ENCODE results near the gene PKD2L1. TPM values are rescaled to one million over a fixed set of nuclear protein-coding genes. Genes with fewer than 3 reads are reported as not detected.

PKD2L1 gene
- total RNA-seq, 1 experiment from 2014 or later = not detected

- DNase-seq (ENCODE audit: low read depth) = no peak
These were observed 26.3 kb upstream of the PKD2L1 start for GRCh38 chr10:100356067-100357017.

GRCh38 chr10:100355086-100355485, 25.1 kb upstream of the PKD2L1 start:
- DNase-seq (ENCODE audit: low read depth) = no peak

GRCh38 chr10:100353770-100354485, 23.9 kb upstream of the PKD2L1 start:
- DNase-seq (ENCODE audit: low read depth) = no peak

GRCh38 chr10:100350914-100351485, 21.0 kb upstream of the PKD2L1 start:
- DNase-seq (ENCODE audit: low read depth) = no peak

GRCh38 chr10:100349672-100350071, 19.6 kb upstream of the PKD2L1 start:
- DNase-seq (ENCODE audit: low read depth) = no peak

GRCh38 chr10:100349087-100349486, 19.1 kb upstream of the PKD2L1 start:
- DNase-seq (ENCODE audit: low read depth) = no peak

GRCh38 chr10:100348389-100348927, 18.4 kb upstream of the PKD2L1 start:
- DNase-seq (ENCODE audit: low read depth) = no peak

GRCh38 chr10:100347568-100348195, 17.7 kb upstream of the PKD2L1 start:
- DNase-seq (ENCODE audit: low read depth) = no peak

- peak; percentile 89 for DNase-seq (ENCODE audit: low read depth)
These were observed 16.9 kb upstream of the PKD2L1 start, which contains the start of gene SCD for GRCh38 chr10:100346765-100347567. Gene SCD (plus strand): TSS chr10:100347233. CDS start chr10:100347505, 272 bp downstream.

- DNase-seq (ENCODE audit: low read depth) = peak; percentile 44
These were observed 16.3 kb upstream of the PKD2L1 start for GRCh38 chr10:100346351-100346764.

- DNase-seq (ENCODE audit: low read depth) = peak; percentile 49
These were observed 15.7 kb upstream of the PKD2L1 start for GRCh38 chr10:100345570-100346330.

GRCh38 chr10:100344241-100344788, 14.3 kb upstream of the PKD2L1 start:
- no peak for DNase-seq (ENCODE audit: low read depth)

GRCh38 chr10:100342627-100342972, 12.6 kb upstream of the PKD2L1 start:
- no peak for DNase-seq (ENCODE audit: low read depth)

GRCh38 chr10:100341953-100342626, 12.1 kb upstream of the PKD2L1 start:
- DNase-seq (ENCODE audit: low read depth) = peak; percentile 50

- peak; percentile 37 for DNase-seq (ENCODE audit: low read depth)
These were observed 11.2 kb upstream of the PKD2L1 start for GRCh38 chr10:100340948-100341847.

- no peak for DNase-seq (ENCODE audit: low read depth)
These were observed 9.2 kb upstream of the PKD2L1 start for GRCh38 chr10:100339236-100339635.

GRCh38 chr10:100338434-100339036, 8.5 kb upstream of the PKD2L1 start:
- DNase-seq (ENCODE audit: low read depth) = peak; percentile 50
